GM12874 (cell line): Measurements from ENCODE around the gene IL36B.

Source experiments
- CTCF ChIP-seq: IDR thresholded peaks from 2 replicates; pipeline ENCODE4 v1.5.1; 2011; ENCODE audit warnings: low read depth, mild to moderate bottlenecking, control low read depth, low read length, moderate library complexity; ENCODE audit not compliant: insufficient read depth

Gene IL36B

GRCh38 chr2:112985090-112985489 is 67.6 kb downstream of the IL36B start:
- no peak for TF ChIP-seq CTCF

DNA sequence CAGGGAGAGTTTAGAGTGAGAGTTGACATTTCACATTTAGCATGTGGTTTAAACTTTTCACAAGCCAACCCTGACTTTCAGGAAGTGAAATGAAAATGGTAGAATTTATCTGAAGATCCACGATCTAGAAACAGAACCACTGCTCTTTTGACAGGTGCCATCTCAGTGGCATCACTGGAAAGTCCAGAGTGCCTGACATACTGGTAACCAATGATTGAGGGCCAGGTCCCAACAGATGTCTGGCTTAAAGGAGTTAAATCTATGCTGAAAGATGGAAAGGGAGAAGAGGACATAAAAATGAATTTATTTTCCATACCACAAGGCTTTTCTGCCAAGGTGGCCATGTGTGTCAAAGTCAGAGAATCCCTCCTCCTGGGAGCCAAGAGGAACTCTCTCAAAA is 72.1 kb downstream of the IL36B start:
- TF ChIP-seq CTCF: no peak

DNA sequence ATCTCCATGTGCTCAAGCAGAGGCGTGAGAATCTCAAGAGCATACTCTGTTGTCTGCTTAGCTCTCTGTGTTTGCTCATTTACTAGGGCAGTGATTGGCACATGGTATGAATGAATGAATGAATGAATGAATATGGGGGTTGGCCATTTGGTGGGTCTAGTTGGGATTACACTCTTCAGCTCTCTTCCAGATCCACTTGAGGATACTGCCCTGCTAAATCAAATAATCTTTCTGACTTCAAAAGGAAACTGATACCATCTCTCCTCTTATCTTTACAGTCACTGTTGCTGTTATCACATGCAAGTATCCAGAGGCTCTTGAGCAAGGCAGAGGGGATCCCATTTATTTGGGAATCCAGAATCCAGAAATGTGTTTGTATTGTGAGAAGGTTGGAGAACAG is 72.9 kb downstream of the IL36B start:
- no peak for TF ChIP-seq CTCF

DNA sequence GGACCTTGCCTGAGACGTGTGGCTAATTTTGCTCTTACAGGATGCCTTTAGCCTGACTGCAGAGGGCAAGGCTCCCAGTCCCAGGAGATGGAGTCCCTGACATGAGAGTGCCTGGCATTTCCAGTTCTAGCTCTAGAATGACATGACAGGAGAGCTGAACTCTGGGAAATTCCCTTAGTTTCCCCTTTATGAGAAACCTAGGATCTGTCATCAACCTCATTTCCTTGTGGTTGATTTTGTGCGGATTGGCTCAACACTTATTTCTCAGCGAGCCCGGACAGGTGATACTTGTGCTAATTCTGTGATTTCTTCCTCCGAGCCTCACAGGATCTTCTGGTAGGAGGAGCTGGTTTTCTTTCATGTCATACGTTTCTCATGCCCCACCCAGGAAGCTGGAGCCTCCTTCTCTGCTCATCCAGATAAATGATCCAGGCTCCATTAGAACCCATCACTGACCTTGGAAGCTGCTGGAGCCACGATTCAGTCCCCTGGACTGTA is 75.1 kb downstream of the IL36B start, which contains the start of gene IL36G:
IL36G (plus strand) TSS at position 448 of the 498 bp plus-strand sequence. CDS start 633 bp downstream, outside the sequence.
- no peak for TF ChIP-seq CTCF
